ENCODE data around the gene AK2.

Gene AK2

GRCh38 chr1:33007190-33008050 is 29.3 kb downstream of the AK2 start:
- no peak overlapping the region for H3K4ac ChIP-seq (ENCODE audit: low read length)
- WGBS, 2 donors (ENCODE audit: extremely low coverage in 2 of 2, insufficient read length in 2 of 2, insufficient replicate concordance in 1 of 2) = no CpG with 5 or more reads among the region's 6 CpGs
- no peak for DNase-seq (ENCODE audit: low spot score)
- no peak overlapping the region for H2BK5ac ChIP-seq (ENCODE audit: low read length)
- H2BK120ac ChIP-seq (ENCODE audit: low read depth, low read length) = no peak overlapping the region
- H3K27ac ChIP-seq (replicated peaks; ENCODE audit: low read length) = no peak overlapping the region
- H3K9ac ChIP-seq (ENCODE audit: low read depth, low read length, poor library complexity) = no peak overlapping the region
- H3K23ac ChIP-seq (ENCODE audit: low read depth, low read length, poor library complexity) = no peak overlapping the region
- no peaks in the 10 kb centered on the region for H3K27me3 ChIP-seq (ENCODE audit: control insufficient read depth in 3 of 3, insufficient read depth in 3 of 3, low read depth in 1 of 3, low read length in 3 of 3)
- H4K8ac ChIP-seq (ENCODE audit: low read depth, low read length) = no peak overlapping the region
- H3K14ac ChIP-seq (ENCODE audit: low read length) = no peak overlapping the region
- no peak overlapping the region for H3K18ac ChIP-seq (ENCODE audit: low read length)
- no peak overlapping the region for H2BK12ac ChIP-seq (ENCODE audit: low read length)
- H3K4me1 ChIP-seq (ENCODE audit: control insufficient read depth in 2 of 2, insufficient read depth in 1 of 2, low read depth in 1 of 2, low read length in 2 of 2) = peaks cover 11 to 14% of the 10 kb centered on the region in 2 donors
- no peak overlapping the region for H3K4me3 ChIP-seq (ENCODE audit: low read length in 2 of 2)
- H4K91ac ChIP-seq (ENCODE audit: low read depth, low read length, poor library complexity) = no peak overlapping the region
- H3K9me3 ChIP-seq (replicated peaks in 1 of 2; ENCODE audit: control insufficient read depth in 2 of 2, insufficient read depth in 1 of 2, low read depth in 1 of 2, low read length in 2 of 2) = no peaks in the 10 kb centered on the region
- no peak overlapping the region for H2BK15ac ChIP-seq (ENCODE audit: low read length)
- H3K36me3 ChIP-seq (replicated peaks in 1 of 2; ENCODE audit: control insufficient read depth in 2 of 2, insufficient read depth in 2 of 2, low read length in 2 of 2) = peaks cover 11 to 48% of the 10 kb centered on the region in 2 donors
- H2AFZ ChIP-seq (ENCODE audit: low read length) = no peak overlapping the region
- H2AK5ac ChIP-seq (ENCODE audit: low read depth, low read length) = no peak overlapping the region
- H3K4me2 ChIP-seq (ENCODE audit: insufficient read depth, low read length, poor library complexity, severe bottlenecking) = no peak overlapping the region
- no peaks in the 10 kb centered on the region for H3K79me1 ChIP-seq (ENCODE audit: low read depth, low read length)

DNA sequence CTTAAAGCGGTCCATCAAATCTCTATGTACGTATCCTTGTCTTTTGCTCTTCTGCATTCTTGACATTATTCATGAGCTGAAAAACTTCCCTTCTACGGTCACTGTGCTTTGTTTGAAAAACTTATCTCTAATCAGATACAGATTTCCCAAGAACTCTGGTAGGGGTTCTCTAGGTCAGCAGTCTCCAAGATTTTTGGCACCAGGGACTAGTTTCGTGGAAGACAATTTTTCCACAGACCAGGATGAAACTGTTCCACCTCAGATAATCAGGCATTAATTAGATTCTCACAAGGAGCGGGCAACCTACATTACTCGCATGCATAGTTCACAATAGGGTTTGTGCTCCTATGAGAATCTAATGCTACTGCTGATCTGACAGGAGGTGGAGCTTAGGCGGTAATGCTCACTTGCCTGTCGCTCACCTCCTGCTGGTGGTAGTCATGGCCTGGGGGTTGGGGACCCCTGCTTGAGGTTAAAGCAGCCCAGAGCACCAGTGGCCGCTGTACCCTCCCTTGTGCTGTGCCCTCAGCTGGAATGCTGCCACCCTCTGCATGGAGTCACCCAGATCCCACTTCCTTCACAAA is 30.8 kb downstream of the AK2 start:
- H3K4me2 ChIP-seq (ENCODE audit: insufficient read depth, low read length, poor library complexity, severe bottlenecking) = no peak overlapping the region
- no CpG with 5 or more reads among the region's 9 CpGs for WGBS, 2 donors (ENCODE audit: extremely low coverage in 2 of 2, insufficient read length in 2 of 2, insufficient replicate concordance in 1 of 2)
- no peak overlapping the region for H2AK5ac ChIP-seq (ENCODE audit: low read depth, low read length)
- H3K27me3 ChIP-seq (ENCODE audit: control insufficient read depth in 3 of 3, insufficient read depth in 3 of 3, low read depth in 1 of 3, low read length in 3 of 3) = no peaks in the 10 kb centered on the region
- no peak for DNase-seq (ENCODE audit: low spot score)
- H3K27ac ChIP-seq (replicated peaks; ENCODE audit: low read length) = no peak overlapping the region
- H2BK15ac ChIP-seq (ENCODE audit: low read length) = no peak overlapping the region
- H3K4me3 ChIP-seq (ENCODE audit: low read length in 2 of 2) = no peak overlapping the region
- peaks cover 5 to 33% of the 10 kb centered on the region in 2 donors for H3K36me3 ChIP-seq (replicated peaks in 1 of 2; ENCODE audit: control insufficient read depth in 2 of 2, insufficient read depth in 2 of 2, low read length in 2 of 2)
- H3K23ac ChIP-seq (ENCODE audit: low read depth, low read length, poor library complexity) = no peak overlapping the region
- no peak overlapping the region for H2BK5ac ChIP-seq (ENCODE audit: low read length)
- H4K8ac ChIP-seq (ENCODE audit: low read depth, low read length) = no peak overlapping the region
- H2BK12ac ChIP-seq (ENCODE audit: low read length) = no peak overlapping the region
- H3K14ac ChIP-seq (ENCODE audit: low read length) = no peak overlapping the region
- H2BK120ac ChIP-seq (ENCODE audit: low read depth, low read length) = no peak overlapping the region
- no peak overlapping the region for H2AFZ ChIP-seq (ENCODE audit: low read length)
- H4K91ac ChIP-seq (ENCODE audit: low read depth, low read length, poor library complexity) = no peak overlapping the region
- H3K4ac ChIP-seq (ENCODE audit: low read length) = no peak overlapping the region
- H3K4me1 ChIP-seq (ENCODE audit: control insufficient read depth in 2 of 2, insufficient read depth in 1 of 2, low read depth in 1 of 2, low read length in 2 of 2) = peaks cover 11 to 12% of the 10 kb centered on the region in 2 donors
- H3K9me3 ChIP-seq (replicated peaks in 1 of 2; ENCODE audit: control insufficient read depth in 2 of 2, insufficient read depth in 1 of 2, low read depth in 1 of 2, low read length in 2 of 2) = no peaks in the 10 kb centered on the region
- no peak overlapping the region for H3K18ac ChIP-seq (ENCODE audit: low read length)
- no peaks in the 10 kb centered on the region for H3K79me1 ChIP-seq (ENCODE audit: low read depth, low read length)
- no peak overlapping the region for H3K9ac ChIP-seq (ENCODE audit: low read depth, low read length, poor library complexity)

- Histone ChIP-seq H3K14ac (ENCODE audit: low read length) (no peak overlapping the region), H3K4ac (ENCODE audit: low read length) (no peak overlapping the region), H3K4me1 (ENCODE audit: control insufficient read depth in 2 of 2, insufficient read depth in 1 of 2, low read depth in 1 of 2, low read length in 2 of 2) (peaks cover 11 to 13% of the 10 kb centered on the region in 2 donors), H4K8ac (ENCODE audit: low read depth, low read length) (no peak overlapping the region), H2BK12ac (ENCODE audit: low read length) (no peak overlapping the region), H3K79me1 (ENCODE audit: low read depth, low read length) (no peaks in the 10 kb centered on the region), H3K36me3 (replicated peaks in 1 of 2; ENCODE audit: control insufficient read depth in 2 of 2, insufficient read depth in 2 of 2, low read length in 2 of 2) (peaks cover 5 to 28% of the 10 kb centered on the region in 2 donors), H2BK5ac (ENCODE audit: low read length) (no peak overlapping the region), H3K4me3 (ENCODE audit: low read length in 2 of 2) (no peak overlapping the region), H3K9me3 (replicated peaks in 1 of 2; ENCODE audit: control insufficient read depth in 2 of 2, insufficient read depth in 1 of 2, low read depth in 1 of 2, low read length in 2 of 2) (no peaks in the 10 kb centered on the region), H3K18ac (ENCODE audit: low read length) (no peak overlapping the region), H2BK120ac (ENCODE audit: low read depth, low read length) (no peak overlapping the region), H3K9ac (ENCODE audit: low read depth, low read length, poor library complexity) (no peak overlapping the region), H3K27ac (replicated peaks; ENCODE audit: low read length) (no peak overlapping the region), H4K91ac (ENCODE audit: low read depth, low read length, poor library complexity) (no peak overlapping the region), H2BK15ac (ENCODE audit: low read length) (no peak overlapping the region), H2AK5ac (ENCODE audit: low read depth, low read length) (no peak overlapping the region), H3K23ac (ENCODE audit: low read depth, low read length, poor library complexity) (peak overlapping the region; percentile 6), H3K27me3 (ENCODE audit: control insufficient read depth in 3 of 3, insufficient read depth in 3 of 3, low read depth in 1 of 3, low read length in 3 of 3) (no peaks in the 10 kb centered on the region), H3K4me2 (ENCODE audit: insufficient read depth, low read length, poor library complexity, severe bottlenecking) (no peak overlapping the region), H2AFZ (ENCODE audit: low read length) (no peak overlapping the region)
- no peak for DNase-seq (ENCODE audit: low spot score)
- WGBS, 2 donors (ENCODE audit: extremely low coverage in 2 of 2, insufficient read length in 2 of 2, insufficient replicate concordance in 1 of 2) = no CpG with 5 or more reads among the region's 2 CpGs
These were observed 31.4 kb downstream of the AK2 start for GRCh38 chr1:33005117-33005837.

GRCh38 chr1:33004613-33005012 is 32.1 kb downstream of the AK2 start:
- Histone ChIP-seq H2AFZ (ENCODE audit: low read length) (no peak overlapping the region), H3K4ac (ENCODE audit: low read length) (no peak overlapping the region), H3K23ac (ENCODE audit: low read depth, low read length, poor library complexity) (peak overlapping the region; percentile 6), H3K4me2 (ENCODE audit: insufficient read depth, low read length, poor library complexity, severe bottlenecking) (no peak overlapping the region), H2AK5ac (ENCODE audit: low read depth, low read length) (no peak overlapping the region), H4K8ac (ENCODE audit: low read depth, low read length) (no peak overlapping the region), H3K36me3 (replicated peaks in 1 of 2; ENCODE audit: control insufficient read depth in 2 of 2, insufficient read depth in 2 of 2, low read length in 2 of 2) (peaks cover 5 to 24% of the 10 kb centered on the region in 2 donors), H3K79me1 (ENCODE audit: low read depth, low read length) (no peaks in the 10 kb centered on the region), H3K27me3 (ENCODE audit: control insufficient read depth in 3 of 3, insufficient read depth in 3 of 3, low read depth in 1 of 3, low read length in 3 of 3) (no peaks in the 10 kb centered on the region), H3K4me3 (ENCODE audit: low read length in 2 of 2) (no peak overlapping the region), H3K27ac (replicated peaks; ENCODE audit: low read length) (no peak overlapping the region), H4K91ac (ENCODE audit: low read depth, low read length, poor library complexity) (no peak overlapping the region), H3K9me3 (replicated peaks in 1 of 2; ENCODE audit: control insufficient read depth in 2 of 2, insufficient read depth in 1 of 2, low read depth in 1 of 2, low read length in 2 of 2) (no peaks in the 10 kb centered on the region), H2BK5ac (ENCODE audit: low read length) (no peak overlapping the region), H2BK12ac (ENCODE audit: low read length) (no peak overlapping the region), H3K18ac (ENCODE audit: low read length) (no peak overlapping the region), H2BK120ac (ENCODE audit: low read depth, low read length) (no peak overlapping the region), H3K9ac (ENCODE audit: low read depth, low read length, poor library complexity) (no peak overlapping the region), H3K4me1 (ENCODE audit: control insufficient read depth in 2 of 2, insufficient read depth in 1 of 2, low read depth in 1 of 2, low read length in 2 of 2) (peaks cover 11 to 13% of the 10 kb centered on the region in 2 donors), H3K14ac (ENCODE audit: low read length) (no peak overlapping the region), H2BK15ac (ENCODE audit: low read length) (no peak overlapping the region)
- no peak for DNase-seq (ENCODE audit: low spot score)
- no CpG with 5 or more reads among the region's 2 CpGs for WGBS, 2 donors (ENCODE audit: extremely low coverage in 2 of 2, insufficient read length in 2 of 2, insufficient replicate concordance in 1 of 2)
